ENCODE measurements around the gene PDS5A. TPM values are rescaled to one million over a fixed set of nuclear protein-coding genes. Genes with fewer than 3 reads are reported as not detected.

Gene PDS5A
- total and polyA plus RNA-seq, 2 donors (not counting 3 experiments of a cell fraction or from before 2014, with no cell fraction given) = 17.5 to 80.8 TPM

- Histone ChIP-seq H2AFZ (ENCODE audit: low read depth, low read length) (no peak overlapping the region), H4K20me1 (replicated peaks; ENCODE audit: control insufficient read depth, extremely low read depth, insufficient read depth, low read length) (peaks cover 1% of the 10 kb centered on the region), H3K9me1 (replicated peaks; ENCODE audit: control insufficient read depth, extremely low read depth, insufficient read depth, low read length) (no peaks in the 10 kb centered on the region), H3K9me3 (replicated peaks; ENCODE audit: control insufficient read depth, insufficient read depth, low read length) (no peaks in the 10 kb centered on the region), H3K4me1 (ENCODE audit: control insufficient read depth, extremely low read depth, insufficient read depth, low read length) (peaks cover 15% of the 10 kb centered on the region), H3K36me3 (ENCODE audit: control insufficient read depth in 2 of 2, extremely low read depth in 1 of 2, insufficient read depth in 2 of 2, low read length in 2 of 2) (peaks cover 0 to 6% of the 10 kb centered on the region in 2 experiments), H3K79me2 (ENCODE audit: control insufficient read depth, insufficient read depth, low read length) (peaks cover 33% of the 10 kb centered on the region), H3K9ac (replicated peaks; ENCODE audit: extremely low read depth, insufficient read depth, low read length) (no peak overlapping the region), H3K27me3 (ENCODE audit: control insufficient read depth in 2 of 2, insufficient read depth in 2 of 2, low read length in 2 of 2) (no peaks in the 10 kb centered on the region), H3K4me3 (replicated peaks in 1 of 3; ENCODE audit: insufficient read depth in 1 of 3, low read depth in 1 of 3, low read length in 3 of 3) (no peak overlapping the region), H3K27ac (ENCODE audit: insufficient read depth, low read depth, low read length) (no peak overlapping the region), H3K4me2 (ENCODE audit: insufficient read depth, low read length) (no peak overlapping the region)
- FAIRE-seq (no peak), DNase-seq (ENCODE audit: low read depth, low spot score) (no peak)
- TF ChIP-seq MAX (IDR thresholded peaks at IDR 0.05; ENCODE audit: insufficient read depth, insufficient read length) (no peak), FOS (IDR thresholded peaks at IDR 0.05; ENCODE audit: borderline replicate concordance, insufficient read depth, low read length) (no peak), MYC (IDR thresholded peaks at IDR 0.05; ENCODE audit: low read depth, low read length) (no peak), JUN (IDR thresholded peaks at IDR 0.05; ENCODE audit: borderline replicate concordance, insufficient read depth, insufficient read length, low read depth) (no peak), POLR2AphosphoS5 (IDR thresholded peaks at IDR 0.05; ENCODE audit: insufficient read depth, low read depth, low read length) (no peak), GATA2 (IDR thresholded peaks at IDR 0.05; ENCODE audit: insufficient read depth, insufficient read length, low read depth, low read length) (no peak), POLR2A (IDR thresholded peaks at IDR 0.05; ENCODE audit: low read depth, low read length) (no peak), CTCF (IDR thresholded peaks at IDR 0.05; ENCODE audit: extremely low read depth in 1 of 2, insufficient read depth in 1 of 2, low read depth in 1 of 2, low read length in 2 of 2) (no peak), EZH2 (IDR thresholded peaks at IDR 0.05; ENCODE audit: borderline replicate concordance, low read depth, low read length, severe bottlenecking) (no peak)
- dilution Hi-C loops (cut with MboI; ENCODE audit: extremely low pct_ligation_motif_present, low sequenced_read_pairs) (no loop called here), intact Hi-C loops (cut with micrococcal nuclease) (loop anchor here (2.0 kb wide), 2 partner anchors 330 to 338 kb away; no protein-coding TSS in a partner anchor)
- POLR2A ChIA-PET = no interaction called here
- CTCF ChIA-PET = interaction anchor here (1.0 to 1.8 kb wide), 4 partner anchors 77 to 510 kb away, joined by 4 to 5 read pairs (median 4); partner anchors contain the start of gene N4BP2
- BruUV-seq (replicated peaks) = no TSS peak
Observed at GRCh38 chr4:39978904-39979303, 1.2 kb upstream of the PDS5A start.
